H9 (cell line): ENCODE results near the gene SLAMF1. TPM values are rescaled to one million over a fixed set of nuclear protein-coding genes. Genes with fewer than 3 reads are reported as not detected.

ENCODE experiments used
- DNase-seq: peaks from one replicate; pipeline ENCODE4 v3.0.0-alpha.2; 2017
- H2AFZ ChIP-seq: one replicate; pipeline ENCODE4 v1.6.1; 2013; ENCODE audit warnings: mild to moderate bottlenecking, low read length, control low read depth, moderate library complexity
- H2AK5ac ChIP-seq: 2 replicates; pipeline ENCODE4 v1.6.1; 2013; ENCODE audit warnings: low read length, control low read depth, mixed read lengths; ENCODE audit not compliant: insufficient read length
- H2BK120ac ChIP-seq: one replicate; pipeline ENCODE4 v1.6.1; 2013; ENCODE audit warnings: low read depth, mild to moderate bottlenecking, low read length, control low read depth, inconsistent platforms; ENCODE audit not compliant: poor library complexity, severe bottlenecking
- H2BK12ac ChIP-seq: 2 replicates; pipeline ENCODE4 v1.6.1; 2013; ENCODE audit warnings: low read length, control low read depth, mixed read lengths, low read depth; ENCODE audit not compliant: insufficient read length
- H2BK15ac ChIP-seq: 2 replicates; pipeline ENCODE4 v1.6.1; 2013; ENCODE audit warnings: low read depth, low read length, control low read depth
- H2BK20ac ChIP-seq: one replicate; pipeline ENCODE4 v1.6.1; 2013; ENCODE audit warnings: low read depth, mild to moderate bottlenecking, low read length, control low read depth, inconsistent platforms; ENCODE audit not compliant: poor library complexity, severe bottlenecking
- H2BK5ac ChIP-seq: 2 replicates; pipeline ENCODE4 v1.6.1; 2013; ENCODE audit warnings: low read length, control low read depth, mixed read lengths; ENCODE audit not compliant: insufficient read length
- H3K14ac ChIP-seq: 2 replicates; pipeline ENCODE4 v1.6.1; 2013; ENCODE audit warnings: low read length, control low read depth; ENCODE audit not compliant: insufficient read depth
- H3K18ac ChIP-seq: 2 replicates; pipeline ENCODE4 v1.6.1; 2013; ENCODE audit warnings: low read depth, mild to moderate bottlenecking, mixed read lengths, low read length, control low read depth; ENCODE audit not compliant: insufficient read length
- H3K23ac ChIP-seq: 2 replicates; pipeline ENCODE4 v1.6.1; 2013; ENCODE audit warnings: low read length, control low read depth, mixed read lengths, low read depth; ENCODE audit not compliant: insufficient read length
- H3K23me2 ChIP-seq: 2 replicates; pipeline ENCODE4 v1.6.1; 2013; ENCODE audit warnings: low read depth, mild to moderate bottlenecking, mixed read lengths, low read length, control low read depth; ENCODE audit not compliant: insufficient read length, poor library complexity, severe bottlenecking
- H3K27ac ChIP-seq: 2 replicates; pipeline ENCODE4 v1.5.1; 2013; ENCODE audit warnings: low read length, control low read depth, mixed read lengths, low read depth; ENCODE audit not compliant: insufficient read length
- H3K27me3 ChIP-seq: 2 replicates; pipeline ENCODE4 v1.6.1; 2013; ENCODE audit warnings: low read length, control low read depth, inconsistent platforms; ENCODE audit not compliant: insufficient read depth
- H3K4ac ChIP-seq: 2 replicates; pipeline ENCODE4 v1.6.1; 2013; ENCODE audit warnings: low read depth, mild to moderate bottlenecking, control low read depth, inconsistent platforms, low read length, moderate library complexity
- H3K4me1 ChIP-seq: 2 replicates; pipeline ENCODE4 v1.6.1; 2013; ENCODE audit warnings: low read length, control low read depth, inconsistent platforms; ENCODE audit not compliant: insufficient read depth
- H3K4me2 ChIP-seq: 2 replicates; pipeline ENCODE4 v1.6.1; 2013; ENCODE audit warnings: low read length, control low read depth, mixed read lengths; ENCODE audit not compliant: insufficient read length, insufficient read depth
- H3K56ac ChIP-seq: 2 replicates; pipeline ENCODE4 v1.6.1; 2013; ENCODE audit warnings: low read depth, mild to moderate bottlenecking, mixed read lengths, low read length, control low read depth; ENCODE audit not compliant: insufficient read length
- H3K79me1 ChIP-seq: 2 replicates; pipeline ENCODE4 v1.6.1; 2013; ENCODE audit warnings: low read depth, mild to moderate bottlenecking, moderate library complexity, low read length, control low read depth, inconsistent platforms; ENCODE audit not compliant: insufficient read depth, poor library complexity, severe bottlenecking
- H3K79me2 ChIP-seq: 2 replicates; pipeline ENCODE4 v1.6.1; 2013; ENCODE audit warnings: low read length, control low read depth, inconsistent platforms; ENCODE audit not compliant: insufficient read depth
- H3K9ac ChIP-seq: 2 replicates; pipeline ENCODE4 v1.6.1; 2013; ENCODE audit warnings: low read length, control low read depth, mixed read lengths; ENCODE audit not compliant: insufficient read length; ENCODE audit errors: extremely low read depth
- H3K9me3 ChIP-seq: one replicate; pipeline ENCODE4 v1.6.1; 2013; ENCODE audit warnings: low read depth, low read length, inconsistent platforms; ENCODE audit not compliant: control insufficient read depth
- H3T11ph ChIP-seq: one replicate; pipeline ENCODE4 v1.6.1; 2013; ENCODE audit warnings: mild to moderate bottlenecking, low read length, control low read depth, inconsistent platforms
- H4K20me1 ChIP-seq: one replicate; pipeline ENCODE4 v1.6.1; 2013; ENCODE audit not compliant: control insufficient read depth, insufficient read length, insufficient read depth
- H4K5ac ChIP-seq: 2 replicates; pipeline ENCODE4 v1.6.1; 2013; ENCODE audit warnings: low read depth, mild to moderate bottlenecking, mixed read lengths, low read length, control low read depth; ENCODE audit not compliant: insufficient read length
- H4K8ac ChIP-seq: replicated peaks from 2 replicates; pipeline ENCODE4 v1.6.1; 2013; ENCODE audit warnings: low read length, control low read depth, mixed read lengths, low read depth; ENCODE audit not compliant: insufficient read length
- H4K91ac ChIP-seq: 2 replicates; pipeline ENCODE4 v1.6.1; 2013; ENCODE audit warnings: low read depth, mild to moderate bottlenecking, moderate library complexity, mixed read lengths, low read length, control low read depth; ENCODE audit not compliant: insufficient read length
- H3K27ac Mint-ChIP-seq, 3 experiments: 2 replicates in 2 of 3; 3 replicates in 1 of 3; pipeline ENCODE4 v1.8.0; 2020 to 2021; ENCODE audit warnings: mixed read lengths in 3 of 3, mild to moderate bottlenecking in 1 of 3, moderate library complexity in 1 of 3
- H3K27me3 Mint-ChIP-seq: 2 replicates; pipeline ENCODE4 v1.8.0; 2021; ENCODE audit warnings: low read depth, mild to moderate bottlenecking, moderate library complexity, mixed read lengths
- H3K36me3 Mint-ChIP-seq, 3 experiments: 2 replicates in 2 of 3; 3 replicates in 1 of 3; pipeline ENCODE4 v1.8.0; 2020 to 2021; ENCODE audit warnings: low read depth in 3 of 3, mixed read lengths in 3 of 3; ENCODE audit not compliant: insufficient read depth in 1 of 3
- H3K4me1 Mint-ChIP-seq, 2 experiments: 2 replicates each; pipeline ENCODE4 v1.8.0; 2020; ENCODE audit warnings: mixed read lengths in 2 of 2
- H3K4me3 Mint-ChIP-seq, 2 experiments: 2 replicates in 1 of 2; 3 replicates in 1 of 2; pipeline ENCODE4 v1.8.0; 2020 to 2021; ENCODE audit warnings: mild to moderate bottlenecking in 2 of 2, mixed read lengths in 2 of 2, moderate library complexity in 1 of 2
- H3K9me3 Mint-ChIP-seq, 2 experiments: 2 replicates in 1 of 2; 3 replicates in 1 of 2; pipeline ENCODE4 v1.8.0; 2020; ENCODE audit warnings: mild to moderate bottlenecking in 2 of 2, mixed read lengths in 2 of 2, moderate library complexity in 1 of 2
- WGBS: extraction: QIAGEN DNeasy Blood & Tissue Kit; methylation state at CpG from one replicate; pipeline ENCODE4 v1.1.7; 2013; ENCODE audit warnings: missing lambda C conversion rate, low lambda C conversion rate, mixed read lengths; ENCODE audit not compliant: insufficient read length; ENCODE audit errors: extremely low coverage; 5-methylcytosine and 5-hydroxymethylcytosine counted together
- total RNA-seq: library from RNA; stranded (reverse); gene quantifications from 2 replicates; pipeline ENCODE4 v1.2.1, GENCODE V29; 2021
- TF ChIP-seq, protein P1 (sequence below): fragments of 200-600 bp; sonication (generic); conservative IDR thresholded peaks from 3 replicates; pipeline ENCODE4 v1.8.0; 2021; ENCODE audit warnings: antibody characterized with exemption, mild to moderate bottlenecking

Gene SLAMF1
- total RNA-seq, 1 experiment from 2014 or later: not detected

DNA sequence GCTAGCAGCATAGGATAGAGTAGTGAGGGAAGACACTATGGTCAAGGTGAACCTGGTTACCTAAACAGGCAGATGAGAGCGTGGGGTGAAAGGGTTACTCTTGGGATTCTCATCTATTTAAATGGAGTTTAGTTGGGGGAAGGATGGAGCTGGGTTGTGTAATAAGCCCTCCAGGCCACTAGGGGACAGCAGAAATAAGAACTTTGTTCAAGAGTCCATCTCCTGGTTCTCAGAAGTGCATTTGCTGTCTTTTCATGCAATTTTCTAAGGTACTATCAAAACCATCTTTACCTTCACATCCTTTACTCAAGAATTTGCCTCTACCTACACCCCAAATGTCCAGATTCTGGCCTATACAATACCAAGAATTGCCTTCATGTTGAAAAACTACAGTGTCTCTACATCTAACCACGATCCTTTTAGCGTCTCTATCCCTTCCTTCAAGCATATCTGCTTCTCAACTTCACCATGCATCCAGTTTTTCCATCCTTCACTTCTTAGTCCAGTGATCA is 28.0 kb downstream of the SLAMF1 start:
- no peak overlapping the region for H3K4me3 Mint-ChIP-seq
- H4K8ac ChIP-seq: no peak overlapping the region
- H3K9me3 Mint-ChIP-seq: peaks cover 0 to 5% of the 10 kb centered on the region in 2 experiments; a peak in 3 of 5 replicates
- no peak overlapping the region for H2BK20ac ChIP-seq
- no peaks in the 10 kb centered on the region for H3K79me1 ChIP-seq
- H3K14ac ChIP-seq: no peak overlapping the region
- no peak overlapping the region for H2BK5ac ChIP-seq
- H4K20me1 ChIP-seq: no peaks in the 10 kb centered on the region
- no peak overlapping the region for H3K9ac ChIP-seq
- H3K18ac ChIP-seq: no peak overlapping the region
- H3K4me2 ChIP-seq: no peak overlapping the region
- H3K27me3 ChIP-seq: no peaks in the 10 kb centered on the region
- DNase-seq: no peak
- no peak overlapping the region for H3K56ac ChIP-seq
- no peak overlapping the region for H3K23ac ChIP-seq
- no peak overlapping the region for H2BK120ac ChIP-seq
- no peak overlapping the region for H4K91ac ChIP-seq
- no peaks in the 10 kb centered on the region for H3K79me2 ChIP-seq
- no peak overlapping the region for H3K27ac Mint-ChIP-seq
- H3K27me3 Mint-ChIP-seq: no peaks in the 10 kb centered on the region
- no peak overlapping the region for H3K4ac ChIP-seq
- H3K27ac ChIP-seq: no peak overlapping the region
- no peak overlapping the region for H4K5ac ChIP-seq
- no peak overlapping the region for H2AFZ ChIP-seq
- TF ChIP-seq, protein P1, sequence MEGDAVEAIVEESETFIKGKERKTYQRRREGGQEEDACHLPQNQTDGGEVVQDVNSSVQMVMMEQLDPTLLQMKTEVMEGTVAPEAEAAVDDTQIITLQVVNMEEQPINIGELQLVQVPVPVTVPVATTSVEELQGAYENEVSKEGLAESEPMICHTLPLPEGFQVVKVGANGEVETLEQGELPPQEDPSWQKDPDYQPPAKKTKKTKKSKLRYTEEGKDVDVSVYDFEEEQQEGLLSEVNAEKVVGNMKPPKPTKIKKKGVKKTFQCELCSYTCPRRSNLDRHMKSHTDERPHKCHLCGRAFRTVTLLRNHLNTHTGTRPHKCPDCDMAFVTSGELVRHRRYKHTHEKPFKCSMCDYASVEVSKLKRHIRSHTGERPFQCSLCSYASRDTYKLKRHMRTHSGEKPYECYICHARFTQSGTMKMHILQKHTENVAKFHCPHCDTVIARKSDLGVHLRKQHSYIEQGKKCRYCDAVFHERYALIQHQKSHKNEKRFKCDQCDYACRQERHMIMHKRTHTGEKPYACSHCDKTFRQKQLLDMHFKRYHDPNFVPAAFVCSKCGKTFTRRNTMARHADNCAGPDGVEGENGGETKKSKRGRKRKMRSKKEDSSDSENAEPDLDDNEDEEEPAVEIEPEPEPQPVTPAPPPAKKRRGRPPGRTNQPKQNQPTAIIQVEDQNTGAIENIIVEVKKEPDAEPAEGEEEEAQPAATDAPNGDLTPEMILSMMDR: peak; percentile 69
- no peak overlapping the region for H2BK15ac ChIP-seq
- H2AK5ac ChIP-seq: no peak overlapping the region
- 100% methylated on average over 2 of the region's 3 CpGs for WGBS
- no peaks in the 10 kb centered on the region for H3K9me3 ChIP-seq
- H2BK12ac ChIP-seq: no peak overlapping the region
- no peaks in the 10 kb centered on the region for H3K4me1 ChIP-seq
- peaks cover 2 to 13% of the 10 kb centered on the region in 2 experiments for H3K4me1 Mint-ChIP-seq
- H3T11ph ChIP-seq: no peak overlapping the region
- H3K23me2 ChIP-seq: no peaks in the 10 kb centered on the region
- peaks cover 4 to 6% (median 6%) of the 10 kb centered on the region in 3 experiments; a peak in 6 of 7 replicates for H3K36me3 Mint-ChIP-seq
